ENCODE data around the gene TRIM26.

The TRIM26 gene

GRCh38 chr6:30213957-30214656 is 901 bp upstream of the TRIM26 start:
- ATAC-seq (ENCODE audit: insufficient read depth, low read depth) (peak; percentile 54), DNase-seq (peak; percentile 75)
- TF ChIP-seq EZH2 (IDR thresholded peaks at IDR 0.05; ENCODE audit: borderline replicate concordance, low read depth, low read length, severe bottlenecking): no peak
- TF ChIP-seq CTCF (IDR thresholded peaks at IDR 0.05; ENCODE audit: borderline replicate concordance, extremely low read depth, low read length, poor library complexity, severe bottlenecking): no peak
- Histone ChIP-seq H3K4me1 (ENCODE audit: insufficient read depth, low read length) (peaks cover 41% of the 10 kb centered on the region), H3K27me3 (ENCODE audit: insufficient read depth, low read length, poor library complexity) (no peaks in the 10 kb centered on the region), H3K4me3 (ENCODE audit: low read depth in 1 of 2, low read length in 2 of 2) (peak overlapping the region; percentile 91), H3K4me2 (ENCODE audit: insufficient read depth, low read length) (peak overlapping the region; percentile 75), H3K79me2 (ENCODE audit: insufficient read depth, low read length) (peaks cover 39% of the 10 kb centered on the region), H3K27ac (ENCODE audit: low read length) (peak overlapping the region; percentile 98), H4K20me1 (ENCODE audit: insufficient read depth, low read length) (peaks cover 13% of the 10 kb centered on the region; the same call in 1 of the 2 replicates), H3K9ac (ENCODE audit: low read depth, low read length) (peak overlapping the region; percentile 97), H3K36me3 (ENCODE audit: insufficient read depth, low read length) (peaks cover 16% of the 10 kb centered on the region), H2AFZ (ENCODE audit: low read depth, low read length) (peak overlapping the region; percentile 97), H3K9me3 (ENCODE audit: insufficient read depth, low read length, severe bottlenecking) (no peaks in the 10 kb centered on the region)

- peak overlapping the region; percentile 97 for H2AFZ ChIP-seq (ENCODE audit: low read depth, low read length)
- H3K4me1 ChIP-seq (ENCODE audit: insufficient read depth, low read length): peaks cover 41% of the 10 kb centered on the region
- H4K20me1 ChIP-seq (ENCODE audit: insufficient read depth, low read length): peaks cover 16% of the 10 kb centered on the region; the same call in 1 of the 2 replicates
- peak overlapping the region; percentile 91 for H3K4me3 ChIP-seq (ENCODE audit: low read depth in 1 of 2, low read length in 2 of 2)
- no peaks in the 10 kb centered on the region for H3K27me3 ChIP-seq (ENCODE audit: insufficient read depth, low read length, poor library complexity)
- H3K27ac ChIP-seq (ENCODE audit: low read length): peak overlapping the region; percentile 98
- peak overlapping the region; percentile 75 for H3K4me2 ChIP-seq (ENCODE audit: insufficient read depth, low read length)
- ATAC-seq (ENCODE audit: insufficient read depth, low read depth): no peak
- peaks cover 17% of the 10 kb centered on the region for H3K36me3 ChIP-seq (ENCODE audit: insufficient read depth, low read length)
- peak overlapping the region; percentile 97 for H3K9ac ChIP-seq (ENCODE audit: low read depth, low read length)
- H3K9me3 ChIP-seq (ENCODE audit: insufficient read depth, low read length, severe bottlenecking): no peaks in the 10 kb centered on the region
- TF ChIP-seq EZH2 (IDR thresholded peaks at IDR 0.05; ENCODE audit: borderline replicate concordance, low read depth, low read length, severe bottlenecking) (no peak), CTCF (IDR thresholded peaks at IDR 0.05; ENCODE audit: borderline replicate concordance, extremely low read depth, low read length, poor library complexity, severe bottlenecking) (peak; percentile 34)
- peaks cover 44% of the 10 kb centered on the region for H3K79me2 ChIP-seq (ENCODE audit: insufficient read depth, low read length)
- no peak for DNase-seq
Measured at GRCh38 chr6:30213667-30213956, 406 bp upstream of the TRIM26 start.

GRCh38 chr6:30211899-30212298 is 1.3 kb downstream of the TRIM26 start:
- TF ChIP-seq CTCF (IDR thresholded peaks at IDR 0.05; ENCODE audit: borderline replicate concordance, extremely low read depth, low read length, poor library complexity, severe bottlenecking) (no peak), EZH2 (IDR thresholded peaks at IDR 0.05; ENCODE audit: borderline replicate concordance, low read depth, low read length, severe bottlenecking) (no peak)
- H4K20me1 ChIP-seq (ENCODE audit: insufficient read depth, low read length): peaks cover 30% of the 10 kb centered on the region
- peak overlapping the region; percentile 75 for H3K4me2 ChIP-seq (ENCODE audit: insufficient read depth, low read length)
- no peak for DNase-seq
- peak overlapping the region; percentile 91; a peak in 3 of 4 replicates for H3K4me3 ChIP-seq (ENCODE audit: low read depth in 1 of 2, low read length in 2 of 2)
- no peaks in the 10 kb centered on the region for H3K9me3 ChIP-seq (ENCODE audit: insufficient read depth, low read length, severe bottlenecking)
- peaks cover 41% of the 10 kb centered on the region for H3K4me1 ChIP-seq (ENCODE audit: insufficient read depth, low read length)
- H3K27ac ChIP-seq (ENCODE audit: low read length): peak overlapping the region; percentile 88; the same call in 1 of the 2 replicates
- H3K36me3 ChIP-seq (ENCODE audit: insufficient read depth, low read length): peaks cover 20% of the 10 kb centered on the region
- peaks cover 61% of the 10 kb centered on the region for H3K79me2 ChIP-seq (ENCODE audit: insufficient read depth, low read length)
- H3K27me3 ChIP-seq (ENCODE audit: insufficient read depth, low read length, poor library complexity): no peaks in the 10 kb centered on the region
- no peak overlapping the region for H2AFZ ChIP-seq (ENCODE audit: low read depth, low read length)
- no peak for ATAC-seq (ENCODE audit: insufficient read depth, low read depth)
- H3K9ac ChIP-seq (ENCODE audit: low read depth, low read length): peak overlapping the region; percentile 97

Measured in DND-41 (cell line).